Ammon's horn (tissue), 1 donor: ENCODE measurements around the gene THBS2.

Experiments
- DNase-seq: peaks from one replicate; pipeline ENCODE4 v3.0.0-alpha.2; 2016; ENCODE audit warnings: low spot score

Gene THBS2

DNA sequence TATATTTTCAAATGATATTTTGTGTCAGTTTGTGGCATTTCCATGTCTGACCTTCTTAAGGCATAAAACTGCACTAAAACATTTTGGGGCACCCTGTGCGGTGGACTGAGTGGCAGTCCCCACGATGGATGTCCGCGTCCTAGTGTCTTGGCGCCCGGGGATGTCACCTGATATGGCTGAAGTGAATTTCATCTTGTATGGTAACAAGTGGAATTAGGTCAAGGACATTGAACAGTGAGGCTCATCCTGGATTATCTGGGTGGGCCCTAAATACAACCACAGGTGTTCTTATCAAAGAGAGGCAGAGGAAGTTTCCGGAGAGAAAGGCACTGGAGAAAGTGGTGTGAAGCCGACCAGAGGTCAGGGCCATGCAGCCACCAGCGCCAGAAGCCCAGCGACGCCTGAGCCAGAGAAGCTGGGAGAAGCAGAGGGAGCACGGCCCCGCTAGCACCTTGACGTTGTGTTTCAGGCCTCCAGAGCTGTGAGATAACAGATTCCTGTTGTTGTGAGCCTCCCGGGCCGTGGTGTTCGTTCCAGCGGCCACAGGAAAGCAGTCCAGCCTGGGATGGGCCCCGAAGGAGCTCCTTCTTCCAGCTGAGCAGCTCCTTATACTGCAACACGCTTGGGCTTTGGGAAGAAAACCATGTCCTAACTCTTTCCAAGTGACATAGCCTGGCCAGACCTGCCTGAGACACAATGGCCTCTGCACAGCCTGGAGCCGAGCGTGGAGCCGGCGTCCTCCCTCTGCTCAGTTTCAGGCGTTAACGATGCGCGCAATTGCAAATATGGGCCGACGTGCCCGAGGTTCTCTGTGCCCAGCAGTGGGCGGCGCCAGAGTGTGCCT lies 22.5 kb downstream of the THBS2 start:
- DNase-seq, result no peak

DNA sequence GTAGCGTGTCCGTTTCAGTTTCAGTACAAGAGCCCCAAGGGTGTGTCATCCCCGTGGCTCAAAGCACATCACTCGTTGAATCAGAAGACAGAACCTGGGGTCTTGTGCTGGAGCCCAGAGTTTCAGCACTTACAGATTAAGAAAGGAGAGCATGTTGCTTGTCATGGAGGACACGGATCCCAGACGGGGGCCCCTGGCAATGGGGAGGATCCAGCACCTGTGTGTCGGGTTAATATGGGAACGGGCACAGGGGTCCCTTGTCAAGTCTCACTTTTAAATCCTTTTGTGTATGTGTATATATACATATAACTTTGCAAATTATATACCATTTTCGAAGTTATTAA lies 23.4 kb downstream of the THBS2 start:
- DNase-seq, result no peak

DNA sequence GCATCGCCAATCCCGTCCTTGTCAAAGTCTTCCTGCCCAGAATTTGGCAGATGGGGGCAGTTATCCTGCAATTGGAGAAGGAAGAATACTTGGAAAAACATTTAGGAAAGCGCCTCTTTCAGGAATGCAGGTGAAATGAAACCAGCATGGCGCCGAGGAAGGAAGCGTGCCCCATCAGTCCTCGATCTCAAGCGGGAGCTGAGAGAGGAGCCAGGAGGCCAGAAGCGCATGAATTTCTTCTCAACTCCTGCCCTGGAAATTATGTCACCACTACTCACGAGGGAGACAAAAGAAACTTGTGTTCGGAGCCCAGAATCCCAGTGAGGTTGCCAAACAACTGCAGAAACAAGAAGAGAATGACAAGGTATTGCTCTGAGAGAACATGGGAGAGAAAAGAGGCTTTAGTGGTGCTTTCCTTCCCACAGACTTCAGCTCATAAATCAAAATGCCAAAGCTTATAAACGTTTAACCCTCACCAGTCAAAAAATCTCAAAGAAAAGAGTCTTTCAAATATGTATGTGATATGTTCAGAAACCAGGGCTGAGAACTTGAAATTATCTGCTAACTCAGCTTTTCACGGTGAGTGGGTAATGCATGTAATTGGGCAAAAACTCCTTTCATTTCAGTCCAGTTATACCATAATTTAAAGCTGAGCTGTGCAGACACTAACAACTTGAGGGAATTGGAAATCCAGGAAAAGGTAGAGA lies 23.9 kb downstream of the THBS2 start:
- DNase-seq, result peak; percentile 67

DNA sequence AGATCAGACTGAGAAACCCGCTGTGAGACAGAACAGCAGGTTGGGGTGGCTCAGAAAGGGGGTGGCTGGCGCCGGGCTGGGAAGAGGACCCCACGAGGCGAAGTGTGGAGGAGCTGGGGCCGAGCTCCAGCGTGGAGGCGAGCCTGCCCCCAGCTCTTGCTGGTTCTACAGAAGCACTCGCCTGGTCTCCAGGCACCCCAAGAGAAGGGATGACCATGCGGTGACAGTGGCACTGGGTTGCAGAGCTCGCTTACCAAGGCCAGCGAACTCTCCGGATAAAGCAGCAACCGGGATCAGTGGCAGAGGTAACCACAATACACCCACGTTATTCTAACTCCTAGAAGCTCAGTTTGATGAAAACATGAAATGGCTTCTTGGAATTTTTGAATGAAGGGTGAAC lies 26.5 kb downstream of the THBS2 start:
- no peak for DNase-seq

DNA sequence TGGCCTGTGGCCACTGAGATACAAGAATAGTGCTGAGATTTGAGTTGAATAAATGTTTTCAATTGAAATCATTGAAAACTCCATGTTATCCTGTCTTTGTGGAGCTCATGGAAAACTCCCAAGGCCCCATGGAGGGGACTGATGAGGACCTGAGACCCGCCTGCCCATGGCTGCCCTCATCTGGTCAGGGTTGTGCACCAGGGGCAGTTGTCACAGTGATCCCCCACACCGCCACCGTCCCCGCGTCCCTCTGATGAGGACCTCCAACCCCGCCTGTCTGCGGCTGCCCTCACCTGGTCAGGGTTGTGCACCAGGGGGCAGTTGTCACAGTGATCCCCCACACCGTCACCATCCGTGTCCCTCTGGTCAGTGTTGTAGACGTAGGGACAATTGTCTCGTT lies 27.8 kb downstream of the THBS2 start:
- DNase-seq, result no peak

- DNase-seq, result no peak
These were observed 28.5 kb downstream of the THBS2 start for GRCh38 chr6:169225131-169225576.

DNA sequence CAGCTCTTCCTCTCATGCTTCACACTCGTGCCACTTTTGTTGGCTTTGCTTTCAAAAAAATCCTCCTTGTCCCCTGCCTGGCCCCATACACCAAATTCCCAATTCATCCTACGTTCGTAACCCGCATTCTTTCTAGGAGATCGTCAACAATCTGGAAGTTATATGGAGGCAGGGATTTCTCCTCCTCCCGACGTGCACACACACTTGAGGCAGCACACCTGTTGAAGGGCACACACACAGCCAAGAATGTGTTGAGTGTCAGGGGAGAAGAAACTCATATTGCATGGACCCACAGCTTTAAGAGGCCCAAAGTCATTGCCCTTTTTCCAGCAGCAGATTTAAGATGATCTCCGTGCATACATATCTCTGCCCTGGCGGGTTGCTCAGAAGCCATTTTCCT lies 28.9 kb downstream of the THBS2 start:
- DNase-seq, result no peak

- no peak for DNase-seq
These were observed 29.4 kb downstream of the THBS2 start for GRCh38 chr6:169224185-169224695.

DNA sequence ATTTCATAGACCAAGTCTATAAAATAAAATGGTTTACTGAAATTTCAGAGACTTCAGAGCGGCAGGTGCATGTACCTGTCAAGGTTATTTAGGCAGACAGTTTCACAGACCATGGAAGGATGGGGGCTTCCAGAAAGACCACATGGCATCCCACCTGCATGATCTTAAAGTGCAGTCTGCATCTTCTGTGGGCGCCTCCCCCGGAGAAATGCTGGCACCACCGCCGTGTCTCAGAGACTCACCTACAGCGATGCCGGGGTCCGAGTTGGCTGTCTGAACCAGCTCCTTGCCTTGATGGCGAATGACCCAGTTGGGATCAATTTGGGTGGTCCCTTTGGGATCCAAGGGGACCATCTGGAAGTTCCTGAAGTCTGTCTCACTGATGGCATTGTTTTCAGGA lies 30.6 kb downstream of the THBS2 start:
- no peak for DNase-seq

DNA sequence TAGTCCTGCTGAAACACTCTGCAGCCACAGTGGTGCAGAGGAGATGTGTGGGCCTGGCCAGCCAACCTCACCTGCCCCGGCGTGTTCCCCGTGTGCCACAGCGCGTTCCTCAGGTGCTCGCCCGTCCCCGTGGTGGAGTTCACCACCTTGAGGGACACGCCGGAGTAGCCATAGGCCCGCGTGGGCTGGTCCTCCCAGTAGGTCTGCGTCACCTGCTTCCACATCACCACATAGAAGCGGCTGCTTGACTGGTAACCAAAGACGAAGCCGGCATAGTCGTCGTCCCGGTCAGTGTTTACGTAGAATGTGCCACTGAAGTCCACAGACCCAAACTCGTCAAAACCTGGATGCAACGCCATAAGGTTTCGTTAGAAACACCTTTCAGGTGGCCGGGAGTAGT lies 31.5 kb downstream of the THBS2 start:
- DNase-seq, result no peak

DNA sequence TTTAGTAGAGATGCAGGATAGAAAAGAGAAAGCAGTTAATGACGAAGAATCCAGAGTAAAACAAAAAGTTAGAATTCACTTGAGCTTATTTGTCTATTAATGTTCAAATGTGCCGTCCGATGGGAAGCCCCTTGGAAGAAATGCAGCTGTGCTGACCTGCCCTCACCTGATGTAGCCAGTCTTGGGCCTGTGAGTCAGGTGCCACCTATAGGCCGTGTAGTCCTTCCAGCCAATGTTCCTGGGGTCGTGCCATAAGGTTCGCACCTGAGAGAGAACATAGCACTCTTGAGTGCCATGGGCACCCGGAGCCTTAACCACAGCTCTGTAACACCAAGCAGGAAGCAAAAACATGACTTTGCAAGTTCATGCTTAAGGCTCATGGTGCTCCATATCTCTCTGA lies 32.4 kb downstream of the THBS2 start:
- no peak for DNase-seq

DNA sequence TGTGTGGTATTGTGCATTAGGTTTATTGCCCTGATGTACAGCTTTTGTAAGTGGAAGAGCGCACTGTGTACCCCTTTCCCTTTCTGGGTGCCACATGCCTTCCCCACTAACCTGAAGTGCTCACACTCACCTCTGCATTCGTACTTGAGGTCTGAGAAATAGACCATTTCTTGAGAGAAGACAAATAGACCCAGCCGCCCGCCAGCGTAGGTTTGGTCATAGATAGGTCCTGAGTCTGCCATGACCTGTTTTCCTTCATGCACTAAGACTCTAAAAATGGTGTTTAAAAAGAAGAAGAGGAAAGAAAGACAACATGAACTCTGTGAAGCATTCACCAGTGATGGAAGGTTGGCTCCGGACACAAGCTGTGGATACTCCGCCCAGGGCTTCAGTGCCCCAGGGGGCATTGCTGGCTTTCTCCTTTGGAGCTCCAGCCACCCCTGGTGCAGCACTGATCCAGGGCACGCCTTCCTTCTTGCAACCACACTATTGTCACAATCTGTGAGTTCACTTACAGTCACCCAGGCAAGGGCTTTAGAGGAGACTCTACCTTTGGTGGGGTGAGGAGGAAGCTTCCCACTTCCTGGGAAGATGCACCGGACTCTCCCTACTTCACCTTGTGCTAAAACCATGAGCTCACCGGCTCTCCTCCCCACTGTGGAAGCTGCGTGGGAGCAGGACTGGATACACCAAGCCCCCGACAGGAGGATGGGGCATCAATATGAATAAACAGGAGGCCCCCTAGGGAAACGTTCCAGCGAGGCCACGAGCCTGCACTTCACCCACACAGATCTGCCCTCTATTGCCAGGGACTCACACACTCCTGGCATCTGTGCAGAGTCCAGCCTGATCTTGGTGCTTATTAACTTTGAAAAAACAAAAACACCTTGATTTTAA lies 33.3 kb downstream of the THBS2 start:
- DNase-seq, result no peak

- DNase-seq, result no peak
These were observed 35.7 kb downstream of the THBS2 start for GRCh38 chr6:169217972-169218371.

DNA sequence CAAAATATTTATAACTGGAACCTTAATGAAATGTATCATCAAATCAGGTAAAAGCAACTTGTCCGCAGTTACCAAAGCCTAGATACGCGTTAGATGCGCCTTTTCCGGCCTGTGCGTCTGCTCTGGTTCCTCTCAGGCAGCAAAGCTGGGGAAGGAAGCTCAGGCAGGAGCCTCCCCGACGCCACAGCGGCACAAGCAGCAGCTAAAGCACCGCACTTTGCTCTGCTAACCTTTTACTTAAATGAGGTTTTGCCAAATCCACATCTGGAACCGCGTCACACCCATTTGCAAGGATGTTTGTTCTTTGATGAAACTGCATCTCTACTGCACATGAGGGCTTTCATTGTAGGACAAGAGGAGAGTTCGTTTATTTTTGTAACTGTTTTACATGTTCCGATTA lies 36.8 kb downstream of the THBS2 start:
- no peak for DNase-seq

- no peak for DNase-seq
These were observed 38.4 kb downstream of the THBS2 start for GRCh38 chr6:169215201-169215681.

DNA sequence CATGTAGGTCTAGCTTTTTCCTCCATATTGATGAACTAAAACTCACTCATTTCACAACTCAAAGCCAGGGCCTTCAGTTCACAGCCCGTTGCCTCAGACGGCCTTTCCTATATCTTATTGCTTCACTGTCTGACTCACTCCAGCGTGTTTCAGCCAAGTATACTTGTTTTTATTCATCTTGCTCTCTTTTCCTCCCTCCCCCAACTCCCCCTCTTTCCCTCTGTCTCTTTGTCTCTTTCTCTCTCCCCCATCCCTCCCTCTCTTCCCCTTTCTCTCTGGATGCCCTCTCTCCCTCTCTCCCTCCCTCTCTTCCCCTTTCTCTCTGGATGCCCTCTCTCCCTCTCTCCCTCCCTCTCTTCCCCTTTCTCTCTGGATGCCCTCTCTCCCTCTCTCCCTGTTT lies 38.9 kb downstream of the THBS2 start:
- peak; percentile 64 for DNase-seq

GRCh38 chr6:169213814-169214520 lies 39.7 kb downstream of the THBS2 start:
- no peak for DNase-seq

DNA sequence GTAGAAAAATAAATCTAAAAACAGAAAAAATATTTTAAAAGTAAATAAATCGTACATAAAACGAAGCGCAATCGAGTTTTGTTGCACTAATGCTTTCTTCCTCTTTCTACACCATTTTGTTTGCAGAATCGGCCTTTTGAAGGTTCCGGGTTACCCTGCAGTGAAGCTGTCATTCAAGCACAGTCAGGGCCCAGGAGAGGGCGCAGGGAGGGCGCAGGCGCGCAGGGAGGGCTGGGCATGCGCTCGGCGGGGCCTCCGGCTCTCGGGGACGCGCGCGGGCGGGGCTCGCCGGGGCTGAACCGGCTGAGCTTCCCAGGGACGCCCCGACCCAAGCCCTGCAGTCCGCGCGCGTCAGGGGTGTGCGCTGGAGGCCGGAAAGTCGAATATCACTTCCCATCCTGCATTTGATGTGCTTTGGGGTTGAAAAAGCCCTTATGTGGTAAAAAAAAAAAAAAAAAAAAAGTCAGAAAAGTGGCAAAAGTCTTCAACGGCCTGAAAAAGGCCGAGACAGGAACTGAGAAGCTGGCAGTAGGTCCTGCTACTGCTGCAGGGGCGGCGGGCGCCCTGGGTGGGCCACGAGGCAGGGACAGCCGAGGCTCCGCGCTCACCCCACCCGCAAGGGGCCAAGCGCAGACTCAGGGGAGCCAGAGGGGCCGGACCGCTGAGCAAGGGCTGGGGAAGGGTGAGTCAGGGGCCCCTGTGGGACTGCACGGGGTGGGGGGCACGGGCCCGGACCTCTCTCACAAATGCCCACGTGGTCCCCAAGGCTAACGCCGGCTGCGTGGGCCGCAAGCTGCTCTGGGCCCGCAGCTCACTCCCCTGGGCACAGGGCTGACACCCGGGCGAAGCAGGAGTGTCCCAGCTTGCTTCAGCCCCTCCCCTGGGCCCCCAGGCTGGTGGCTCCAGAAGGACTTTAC lies 40.5 kb downstream of the THBS2 start:
- DNase-seq, result peak; percentile 94

- DNase-seq, result no peak
These were observed 41.2 kb downstream of the THBS2 start for GRCh38 chr6:169212436-169212835.

GRCh38 chr6:169211881-169212280 lies 41.8 kb downstream of the THBS2 start:
- DNase-seq, result no peak
